ENCODE data around the gene DNAJC25.

The DNAJC25 gene

GRCh38 chr9:111674319-111674718, 43.2 kb downstream of the DNAJC25 start:
- Histone ChIP-seq H3K23ac (ENCODE audit: low read length in 2 of 2) (no peak overlapping the region), H2AK5ac (ENCODE audit: low read length, severe bottlenecking) (no peak overlapping the region), H2AFZ (ENCODE audit: low read depth, low read length) (no peak overlapping the region), H3K36me3 (ENCODE audit: control insufficient read depth in 1 of 2, insufficient read depth in 2 of 2, low read depth in 1 of 2, low read length in 2 of 2) (peaks cover 13 to 35% of the 10 kb centered on the region in 2 experiments), H4K91ac (ENCODE audit: low read length) (no peak overlapping the region), H2BK12ac (ENCODE audit: low read length in 2 of 2) (no peak overlapping the region), H3K9me3 (ENCODE audit: control insufficient read depth, low read length) (no peaks in the 10 kb centered on the region), H2BK5ac (ENCODE audit: low read depth, low read length, poor library complexity, severe bottlenecking) (no peak overlapping the region), H2BK15ac (ENCODE audit: low read depth, poor library complexity, severe bottlenecking) (no peak overlapping the region), H3K9ac (ENCODE audit: low read length) (no peak overlapping the region), H3K27ac (ENCODE audit: low read length, poor library complexity, severe bottlenecking) (no peak overlapping the region), H3K79me1 (replicated peaks; ENCODE audit: low read length, poor library complexity, severe bottlenecking) (peaks cover 3% of the 10 kb centered on the region), H3K27me3 (ENCODE audit: control insufficient read depth in 1 of 2, insufficient read depth in 1 of 2, low read length in 2 of 2) (no peaks in the 10 kb centered on the region), H4K8ac (ENCODE audit: low read length) (no peak overlapping the region), H3K4ac (ENCODE audit: low read depth in 1 of 2, low read length in 2 of 2) (no peak overlapping the region), H3K4me1 (ENCODE audit: control insufficient read depth, insufficient read depth, low read depth, low read length) (no peaks in the 10 kb centered on the region), H3K14ac (ENCODE audit: low read length in 2 of 2) (no peak overlapping the region), H3K4me3 (ENCODE audit: insufficient read depth in 1 of 2, low read depth in 1 of 2, low read length in 2 of 2) (no peak overlapping the region), H3K4me2 (ENCODE audit: low read length, poor library complexity, severe bottlenecking) (no peak overlapping the region), H3K18ac (ENCODE audit: low read depth in 1 of 2, low read length in 2 of 2) (no peak overlapping the region), H2BK120ac (ENCODE audit: low read depth, low read length) (no peak overlapping the region)
- DNase-seq: no peak
- no CpG with 5 or more reads among the region's 2 CpGs for WGBS

- Histone ChIP-seq H3K4me1 (ENCODE audit: control insufficient read depth, insufficient read depth, low read depth, low read length) (no peaks in the 10 kb centered on the region), H3K36me3 (ENCODE audit: control insufficient read depth in 1 of 2, insufficient read depth in 2 of 2, low read depth in 1 of 2, low read length in 2 of 2) (peaks cover 12 to 36% of the 10 kb centered on the region in 2 experiments), H3K14ac (ENCODE audit: low read length in 2 of 2) (no peak overlapping the region), H3K27ac (ENCODE audit: low read length, poor library complexity, severe bottlenecking) (no peak overlapping the region), H3K27me3 (ENCODE audit: control insufficient read depth in 1 of 2, insufficient read depth in 1 of 2, low read length in 2 of 2) (no peaks in the 10 kb centered on the region), H3K79me1 (replicated peaks; ENCODE audit: low read length, poor library complexity, severe bottlenecking) (no peaks in the 10 kb centered on the region), H3K4me2 (ENCODE audit: low read length, poor library complexity, severe bottlenecking) (no peak overlapping the region), H2BK15ac (ENCODE audit: low read depth, poor library complexity, severe bottlenecking) (no peak overlapping the region), H2AFZ (ENCODE audit: low read depth, low read length) (no peak overlapping the region), H4K91ac (ENCODE audit: low read length) (no peak overlapping the region), H2BK120ac (ENCODE audit: low read depth, low read length) (no peak overlapping the region), H3K9ac (ENCODE audit: low read length) (no peak overlapping the region), H3K4ac (ENCODE audit: low read depth in 1 of 2, low read length in 2 of 2) (no peak overlapping the region), H3K23ac (ENCODE audit: low read length in 2 of 2) (no peak overlapping the region), H3K9me3 (ENCODE audit: control insufficient read depth, low read length) (peaks cover 2% of the 10 kb centered on the region), H4K8ac (ENCODE audit: low read length) (no peak overlapping the region), H2BK5ac (ENCODE audit: low read depth, low read length, poor library complexity, severe bottlenecking) (no peak overlapping the region), H2BK12ac (ENCODE audit: low read length in 2 of 2) (no peak overlapping the region), H3K4me3 (ENCODE audit: insufficient read depth in 1 of 2, low read depth in 1 of 2, low read length in 2 of 2) (no peak overlapping the region), H2AK5ac (ENCODE audit: low read length, severe bottlenecking) (no peak overlapping the region), H3K18ac (ENCODE audit: low read depth in 1 of 2, low read length in 2 of 2) (no peak overlapping the region)
- no peak for DNase-seq
- no CpG with 5 or more reads among the region's 3 CpGs for WGBS
These were observed 45.0 kb downstream of the DNAJC25 start for GRCh38 chr9:111676116-111676515.

GRCh38 chr9:111678293-111678692, 47.2 kb downstream of the DNAJC25 start:
- Histone ChIP-seq H3K14ac (ENCODE audit: low read length in 2 of 2) (no peak overlapping the region), H2AFZ (ENCODE audit: low read depth, low read length) (no peak overlapping the region), H4K8ac (ENCODE audit: low read length) (no peak overlapping the region), H2AK5ac (ENCODE audit: low read length, severe bottlenecking) (no peak overlapping the region), H3K9ac (ENCODE audit: low read length) (no peak overlapping the region), H2BK12ac (ENCODE audit: low read length in 2 of 2) (no peak overlapping the region), H2BK15ac (ENCODE audit: low read depth, poor library complexity, severe bottlenecking) (no peak overlapping the region), H3K27me3 (ENCODE audit: control insufficient read depth in 1 of 2, insufficient read depth in 1 of 2, low read length in 2 of 2) (no peaks in the 10 kb centered on the region), H3K4me3 (ENCODE audit: insufficient read depth in 1 of 2, low read depth in 1 of 2, low read length in 2 of 2) (no peak overlapping the region), H2BK120ac (ENCODE audit: low read depth, low read length) (no peak overlapping the region), H3K23ac (ENCODE audit: low read length in 2 of 2) (no peak overlapping the region), H3K27ac (ENCODE audit: low read length, poor library complexity, severe bottlenecking) (no peak overlapping the region), H3K79me1 (replicated peaks; ENCODE audit: low read length, poor library complexity, severe bottlenecking) (no peaks in the 10 kb centered on the region), H4K91ac (ENCODE audit: low read length) (no peak overlapping the region), H2BK5ac (ENCODE audit: low read depth, low read length, poor library complexity, severe bottlenecking) (no peak overlapping the region), H3K4me1 (ENCODE audit: control insufficient read depth, insufficient read depth, low read depth, low read length) (no peaks in the 10 kb centered on the region), H3K36me3 (ENCODE audit: control insufficient read depth in 1 of 2, insufficient read depth in 2 of 2, low read depth in 1 of 2, low read length in 2 of 2) (peaks cover 12 to 33% of the 10 kb centered on the region in 2 experiments), H3K4ac (ENCODE audit: low read depth in 1 of 2, low read length in 2 of 2) (no peak overlapping the region), H3K18ac (ENCODE audit: low read depth in 1 of 2, low read length in 2 of 2) (no peak overlapping the region), H3K4me2 (ENCODE audit: low read length, poor library complexity, severe bottlenecking) (no peak overlapping the region), H3K9me3 (ENCODE audit: control insufficient read depth, low read length) (peaks cover 2% of the 10 kb centered on the region)
- 99% methylated on average over 5 of the region's 5 CpGs for WGBS
- DNase-seq: no peak

GRCh38 chr9:111679199-111679598, 48.1 kb downstream of the DNAJC25 start:
- Histone ChIP-seq H3K4ac (ENCODE audit: low read depth in 1 of 2, low read length in 2 of 2) (no peak overlapping the region), H4K8ac (ENCODE audit: low read length) (no peak overlapping the region), H2AFZ (ENCODE audit: low read depth, low read length) (no peak overlapping the region), H3K27ac (ENCODE audit: low read length, poor library complexity, severe bottlenecking) (no peak overlapping the region), H2BK120ac (ENCODE audit: low read depth, low read length) (no peak overlapping the region), H2AK5ac (ENCODE audit: low read length, severe bottlenecking) (no peak overlapping the region), H2BK15ac (ENCODE audit: low read depth, poor library complexity, severe bottlenecking) (no peak overlapping the region), H3K79me1 (replicated peaks; ENCODE audit: low read length, poor library complexity, severe bottlenecking) (no peaks in the 10 kb centered on the region), H3K14ac (ENCODE audit: low read length in 2 of 2) (no peak overlapping the region), H2BK12ac (ENCODE audit: low read length in 2 of 2) (no peak overlapping the region), H3K27me3 (ENCODE audit: control insufficient read depth in 1 of 2, insufficient read depth in 1 of 2, low read length in 2 of 2) (no peaks in the 10 kb centered on the region), H3K4me2 (ENCODE audit: low read length, poor library complexity, severe bottlenecking) (no peak overlapping the region), H3K4me3 (ENCODE audit: insufficient read depth in 1 of 2, low read depth in 1 of 2, low read length in 2 of 2) (no peak overlapping the region), H3K4me1 (ENCODE audit: control insufficient read depth, insufficient read depth, low read depth, low read length) (no peaks in the 10 kb centered on the region), H3K9ac (ENCODE audit: low read length) (no peak overlapping the region), H3K9me3 (ENCODE audit: control insufficient read depth, low read length) (peaks cover 2% of the 10 kb centered on the region), H2BK5ac (ENCODE audit: low read depth, low read length, poor library complexity, severe bottlenecking) (no peak overlapping the region), H3K18ac (ENCODE audit: low read depth in 1 of 2, low read length in 2 of 2) (no peak overlapping the region), H3K36me3 (ENCODE audit: control insufficient read depth in 1 of 2, insufficient read depth in 2 of 2, low read depth in 1 of 2, low read length in 2 of 2) (peaks cover 12 to 33% of the 10 kb centered on the region in 2 experiments), H3K23ac (ENCODE audit: low read length in 2 of 2) (no peak overlapping the region), H4K91ac (ENCODE audit: low read length) (no peak overlapping the region)
- no peak for DNase-seq
- WGBS: 98% methylated on average over 6 of the region's 6 CpGs
